NB4 (cell line): ENCODE measurements around the gene POLR2H.

Source experiments
- MAX ChIP-seq: IDR thresholded peaks from 2 replicates; pipeline ENCODE4 v1.6.1; 2011; ENCODE audit warnings: low read depth, low read length
- POLR2A ChIP-seq: IDR thresholded peaks from 2 replicates; pipeline ENCODE4 v1.6.1; 2011; ENCODE audit warnings: mild to moderate bottlenecking; ENCODE audit not compliant: insufficient read length; ENCODE audit errors: extremely low read depth
- TF ChIP-seq, protein P1 (sequence below): IDR thresholded peaks from one replicate; pipeline ENCODE4 v1.5.1; 2012; ENCODE audit warnings: low read depth, low read length

GRCh38 chr3:184328516-184328915 lies 33.0 kb upstream of the POLR2H start:
- TF ChIP-seq POLR2A (no peak), MAX (no peak)
- TF ChIP-seq, protein P1, sequence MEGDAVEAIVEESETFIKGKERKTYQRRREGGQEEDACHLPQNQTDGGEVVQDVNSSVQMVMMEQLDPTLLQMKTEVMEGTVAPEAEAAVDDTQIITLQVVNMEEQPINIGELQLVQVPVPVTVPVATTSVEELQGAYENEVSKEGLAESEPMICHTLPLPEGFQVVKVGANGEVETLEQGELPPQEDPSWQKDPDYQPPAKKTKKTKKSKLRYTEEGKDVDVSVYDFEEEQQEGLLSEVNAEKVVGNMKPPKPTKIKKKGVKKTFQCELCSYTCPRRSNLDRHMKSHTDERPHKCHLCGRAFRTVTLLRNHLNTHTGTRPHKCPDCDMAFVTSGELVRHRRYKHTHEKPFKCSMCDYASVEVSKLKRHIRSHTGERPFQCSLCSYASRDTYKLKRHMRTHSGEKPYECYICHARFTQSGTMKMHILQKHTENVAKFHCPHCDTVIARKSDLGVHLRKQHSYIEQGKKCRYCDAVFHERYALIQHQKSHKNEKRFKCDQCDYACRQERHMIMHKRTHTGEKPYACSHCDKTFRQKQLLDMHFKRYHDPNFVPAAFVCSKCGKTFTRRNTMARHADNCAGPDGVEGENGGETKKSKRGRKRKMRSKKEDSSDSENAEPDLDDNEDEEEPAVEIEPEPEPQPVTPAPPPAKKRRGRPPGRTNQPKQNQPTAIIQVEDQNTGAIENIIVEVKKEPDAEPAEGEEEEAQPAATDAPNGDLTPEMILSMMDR, result no peak
